HG03558 (cell line): Measurements from ENCODE around the gene MYO1F.
A peak's percentile ranks its signal among the peaks of the same experiment; 100 is the strongest.

ENCODE experiments used
- ATAC-seq: cut with Tn5 transposase; IDR thresholded peaks from one replicate; pipeline ENCODE4 v1.9.1; 2021; ENCODE audit warnings: moderate number of reproducible peaks; ENCODE audit not compliant: unreplicated experiment; ENCODE audit errors: extremely low read depth

Gene MYO1F

DNA sequence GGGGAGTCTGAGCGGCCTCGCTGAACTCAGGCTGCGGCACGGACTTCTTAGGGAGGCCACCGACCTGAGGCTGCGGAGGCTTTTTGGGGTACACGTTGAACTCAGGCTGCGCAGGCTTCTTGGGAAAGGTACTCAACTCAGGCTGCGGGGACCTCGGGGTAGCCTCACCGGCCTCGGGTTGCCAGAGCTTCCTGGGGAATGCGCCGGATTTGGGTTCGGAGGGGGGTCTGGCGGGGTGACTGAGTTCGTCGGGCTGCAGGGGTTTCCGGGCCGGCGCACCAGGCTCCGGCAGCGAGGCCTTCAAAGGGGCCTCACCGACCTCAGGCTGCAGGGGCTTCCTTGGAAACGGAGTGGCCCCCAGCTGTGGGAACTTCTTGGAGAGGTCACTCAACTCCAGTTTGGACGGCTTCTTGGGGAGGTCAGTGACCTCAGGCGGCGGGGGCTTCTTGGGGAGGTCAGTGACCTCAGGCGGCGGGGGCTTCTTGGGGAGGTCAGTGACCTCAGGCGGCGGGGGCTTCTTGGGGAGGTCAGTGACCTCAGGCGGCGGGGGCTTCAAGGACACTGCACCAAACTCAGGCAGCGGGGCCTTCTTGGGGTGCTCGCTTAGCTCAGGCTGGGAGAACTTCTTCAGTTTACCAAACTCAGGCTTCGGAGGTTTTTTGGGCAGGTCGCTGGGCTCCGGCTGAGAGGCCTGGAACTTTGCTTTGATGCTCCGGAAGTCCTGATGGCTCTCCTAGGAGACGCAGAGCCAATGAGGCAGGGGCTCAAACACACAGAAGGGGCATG is 78.0 kb downstream of the MYO1F start:
- no peak for ATAC-seq

DNA sequence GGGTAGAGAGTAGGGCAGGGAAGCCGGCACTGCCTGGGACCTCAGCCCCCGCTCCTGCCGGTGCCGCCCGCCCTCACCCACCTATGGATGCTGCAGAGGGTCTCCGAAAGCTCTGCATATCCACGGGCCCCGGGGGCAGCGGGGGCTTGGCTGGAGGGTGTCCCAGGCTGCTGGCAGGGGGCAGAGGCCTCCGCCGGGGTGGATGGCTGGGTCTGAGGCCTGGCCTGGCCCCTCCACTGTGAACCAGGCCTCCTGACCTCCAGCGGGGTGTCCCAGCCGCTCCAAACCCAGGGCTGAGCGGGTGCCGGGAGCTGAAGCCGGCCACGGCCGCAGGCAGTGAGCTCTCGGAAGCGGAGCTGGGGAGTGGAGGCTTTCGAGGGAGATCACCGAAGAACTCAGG is 78.9 kb downstream of the MYO1F start:
- ATAC-seq: no peak

DNA sequence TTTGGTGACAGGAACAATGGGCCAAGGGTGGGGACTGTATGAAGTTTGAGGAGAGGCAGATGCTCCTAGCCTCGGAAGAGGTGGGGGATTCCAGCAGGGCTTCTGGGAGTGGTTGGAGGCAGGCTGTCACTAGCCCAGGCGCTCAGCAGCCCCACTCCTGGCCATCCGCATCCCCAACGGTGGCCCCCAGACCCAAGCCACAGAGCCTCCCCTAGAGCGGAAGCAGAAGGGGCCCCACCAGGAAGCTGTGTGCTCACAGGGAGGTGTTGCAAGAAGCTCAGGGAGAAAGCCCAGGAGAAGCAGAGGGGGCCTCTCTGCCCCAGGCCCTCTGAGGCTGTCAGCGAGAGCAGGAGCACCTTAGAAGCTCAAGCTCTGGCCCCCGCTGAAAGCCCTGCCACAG is 83.1 kb downstream of the MYO1F start:
- ATAC-seq: no peak

DNA sequence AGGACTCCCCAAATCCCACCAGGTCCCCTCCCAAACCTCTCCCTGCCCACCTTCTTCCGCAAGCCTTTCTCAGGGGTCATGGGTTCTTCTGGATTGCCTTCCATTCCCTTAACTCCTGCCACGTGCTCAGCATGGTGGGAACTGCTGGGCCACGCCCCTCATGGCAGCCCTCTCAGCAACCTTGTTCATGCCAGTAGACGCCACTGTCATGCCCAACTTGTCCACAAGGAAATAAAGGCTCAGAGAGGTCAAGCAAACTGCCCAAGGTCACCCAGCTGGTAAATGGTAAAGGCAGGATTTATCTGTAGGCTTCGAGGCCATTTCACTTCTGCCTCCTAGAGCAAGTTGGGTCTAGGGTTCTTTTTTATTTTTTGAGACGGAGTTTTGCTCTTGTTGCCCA is 85.7 kb downstream of the MYO1F start:
- no peak for ATAC-seq

DNA sequence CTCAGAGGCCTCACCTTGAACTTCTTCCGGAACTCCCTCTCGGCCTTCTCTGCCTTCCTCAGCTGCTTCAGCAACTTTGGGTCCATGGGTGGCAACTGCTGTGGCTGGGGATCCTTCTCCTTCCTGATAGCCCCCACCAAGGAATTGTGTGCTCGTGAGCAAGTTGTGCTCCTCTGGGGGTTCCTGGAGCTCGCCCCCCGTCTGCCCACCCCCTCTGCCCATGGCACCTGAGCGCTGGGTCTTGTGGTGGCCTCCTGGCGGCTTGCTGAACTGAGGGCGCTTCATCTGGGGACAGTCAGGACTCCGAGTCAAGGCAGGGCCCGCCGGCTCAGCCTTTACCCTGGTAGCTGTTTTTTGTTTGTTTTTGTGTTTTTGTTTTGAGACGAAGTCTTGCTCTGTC is 86.4 kb downstream of the MYO1F start:
- ATAC-seq: no peak

DNA sequence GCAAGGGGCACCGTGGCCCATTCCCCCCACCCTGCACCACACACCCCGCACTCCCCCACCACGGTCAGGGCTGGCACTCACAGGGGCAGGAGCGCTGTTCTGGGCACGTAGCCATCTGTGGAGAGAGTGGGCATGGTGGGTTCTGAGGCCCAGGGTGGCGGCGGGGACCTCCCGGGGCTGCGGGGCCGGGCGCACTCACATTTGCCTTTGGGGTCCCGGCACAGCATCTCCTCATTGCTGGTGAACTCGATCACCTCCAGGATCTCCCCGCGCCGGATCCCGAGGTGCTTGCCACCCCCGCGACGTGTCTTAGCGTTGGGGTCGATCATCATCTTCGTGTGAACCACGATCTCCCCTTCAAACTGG is 86.9 kb downstream of the MYO1F start:
- no peak for ATAC-seq

DNA sequence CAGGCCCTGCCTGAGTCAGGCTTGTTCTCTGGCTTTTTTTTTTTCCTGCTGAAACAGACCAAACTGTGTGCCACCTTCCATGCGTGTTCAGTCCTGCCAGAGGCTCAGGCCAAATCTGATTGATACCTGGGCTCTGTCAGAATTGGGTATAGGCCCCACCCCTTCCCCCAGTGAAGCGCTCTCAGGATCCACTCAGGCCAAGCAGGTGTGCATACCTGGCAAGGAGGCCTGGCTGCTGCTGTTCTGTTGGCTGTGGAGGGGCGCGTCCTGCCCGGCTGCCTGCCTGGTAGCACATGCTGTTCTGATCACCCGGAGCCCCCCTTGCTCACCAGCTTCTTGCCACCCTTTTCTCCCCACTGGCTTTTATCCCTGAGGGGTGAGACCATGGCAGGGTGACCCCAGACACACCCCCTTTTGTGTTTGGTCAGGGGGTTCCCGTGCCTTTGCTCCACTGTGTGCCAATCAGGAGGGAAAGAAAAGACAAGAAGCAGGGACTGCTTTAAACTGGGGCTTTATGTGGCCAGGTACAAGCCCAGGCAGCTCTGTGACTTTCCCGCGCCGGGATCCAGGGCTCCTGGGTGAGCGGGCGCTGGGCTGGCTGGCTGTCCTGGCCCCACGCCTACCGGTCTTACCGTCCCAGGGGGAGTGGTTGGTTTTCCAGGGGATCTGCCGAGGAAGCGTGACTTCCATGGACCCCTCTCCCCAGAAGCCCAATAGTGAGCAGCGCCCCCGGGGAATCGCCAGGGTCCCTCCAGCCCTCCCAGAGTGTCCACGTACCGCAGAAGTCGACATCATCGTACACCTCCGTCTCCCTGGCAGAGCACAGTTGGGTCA is 87.5 kb downstream of the MYO1F start:
- no peak for ATAC-seq

DNA sequence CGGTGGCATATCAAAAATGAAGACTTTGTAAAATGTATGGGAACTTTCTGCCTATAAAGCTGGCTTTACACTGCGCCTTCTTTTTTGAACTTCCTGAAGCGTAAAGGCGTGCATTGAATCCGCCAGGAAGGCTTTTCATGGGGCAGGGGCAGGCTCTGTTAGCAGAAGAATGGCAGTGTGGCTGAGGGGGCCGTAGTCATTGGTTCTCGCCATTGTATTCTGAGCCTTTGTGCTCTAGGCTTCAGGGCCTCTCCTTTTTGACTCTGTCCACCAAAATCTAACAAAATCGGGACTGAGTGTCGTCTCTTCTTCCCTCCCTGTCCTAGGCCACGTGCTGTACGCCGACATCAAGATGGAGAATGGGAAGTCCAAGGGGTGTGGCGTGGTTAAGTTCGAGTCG is 88.9 kb downstream of the MYO1F start:
- ATAC-seq: no peak

DNA sequence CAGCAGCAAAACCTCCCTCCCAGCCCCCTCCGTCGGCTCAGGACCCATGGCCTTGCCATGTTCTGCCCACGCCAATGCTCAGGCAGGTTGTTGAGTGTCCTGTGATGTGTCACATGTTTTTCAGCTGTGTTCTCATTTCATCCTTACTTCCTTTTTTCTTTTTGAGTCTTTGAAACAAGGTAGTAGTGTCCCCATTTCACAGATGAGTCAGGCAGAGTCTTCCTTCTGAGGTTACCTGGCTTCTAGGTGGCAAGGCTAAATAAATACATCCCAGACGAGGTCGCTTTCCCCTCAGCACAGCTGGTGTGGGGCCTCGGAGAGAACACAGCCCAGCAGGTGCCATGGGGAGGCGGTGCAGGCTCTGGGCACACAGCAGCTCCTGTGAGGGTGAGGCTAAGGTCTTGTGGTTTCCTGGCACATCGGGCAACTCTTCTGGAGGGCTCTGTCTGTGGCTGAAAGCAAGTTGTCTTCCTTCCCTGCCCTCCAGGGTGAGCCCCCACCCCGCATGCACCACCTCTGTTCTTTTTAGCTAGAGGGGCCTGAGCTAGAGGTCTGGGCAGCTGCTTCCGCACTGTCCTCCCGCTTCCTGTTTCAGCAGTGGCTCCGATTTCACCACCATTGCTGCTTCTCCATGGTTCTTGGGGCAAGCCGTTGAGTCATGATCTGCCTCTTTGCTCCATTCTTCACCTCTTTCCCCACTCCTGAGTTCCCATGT is 89.9 kb downstream of the MYO1F start:
- ATAC-seq: peak; percentile 61

DNA sequence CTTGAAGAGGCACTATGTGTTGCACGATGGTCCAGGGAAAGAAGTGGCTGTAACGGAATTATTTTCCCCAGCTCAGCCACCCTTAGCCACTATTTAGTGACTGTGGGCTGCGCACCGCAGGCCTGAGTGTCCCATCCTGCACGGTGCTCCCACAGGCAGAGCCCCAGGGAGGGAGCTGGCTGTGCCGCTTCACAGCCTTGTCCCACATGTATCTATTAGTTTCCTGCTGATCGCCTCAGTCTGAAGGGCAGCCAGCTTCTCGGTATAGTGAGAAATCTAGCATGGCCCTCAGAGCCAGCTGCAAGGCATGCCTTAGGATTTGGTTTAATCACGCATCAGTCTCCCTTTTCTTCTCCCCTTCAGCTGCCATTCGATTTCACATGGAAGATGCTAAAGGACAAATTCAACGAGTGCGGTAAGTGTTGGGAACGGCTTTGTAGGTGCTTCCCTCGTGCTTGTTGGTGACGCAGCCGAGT is 90.5 kb downstream of the MYO1F start:
- no peak for ATAC-seq

DNA sequence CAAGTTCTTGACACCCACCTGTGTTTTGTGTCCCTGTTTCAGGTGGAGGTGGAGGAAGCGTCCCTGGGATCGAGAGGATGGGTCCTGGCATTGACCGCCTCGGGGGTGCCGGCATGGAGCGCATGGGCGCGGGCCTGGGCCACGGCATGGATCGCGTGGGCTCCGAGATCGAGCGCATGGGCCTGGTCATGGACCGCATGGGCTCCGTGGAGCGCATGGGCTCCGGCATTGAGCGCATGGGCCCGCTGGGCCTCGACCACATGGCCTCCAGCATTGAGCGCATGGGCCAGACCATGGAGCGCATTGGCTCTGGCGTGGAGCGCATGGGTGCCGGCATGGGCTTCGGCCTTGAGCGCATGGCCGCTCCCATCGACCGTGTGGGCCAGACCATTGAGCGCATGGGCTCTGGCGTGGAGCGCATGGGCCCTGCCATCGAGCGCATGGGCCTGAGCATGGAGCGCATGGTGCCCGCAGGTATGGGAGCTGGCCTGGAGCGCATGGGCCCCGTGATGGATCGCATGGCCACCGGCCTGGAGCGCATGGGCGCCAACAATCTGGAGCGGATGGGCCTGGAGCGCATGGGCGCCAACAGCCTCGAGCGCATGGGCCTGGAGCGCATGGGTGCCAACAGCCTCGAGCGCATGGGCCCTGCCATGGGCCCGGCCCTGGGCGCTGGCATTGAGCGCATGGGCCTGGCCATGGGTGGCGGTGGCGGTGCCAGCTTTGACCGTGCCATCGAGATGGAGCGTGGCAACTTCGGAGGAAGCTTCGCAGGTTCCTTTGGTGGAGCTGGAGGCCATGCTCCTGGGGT is 91.5 kb downstream of the MYO1F start:
- no peak for ATAC-seq

DNA sequence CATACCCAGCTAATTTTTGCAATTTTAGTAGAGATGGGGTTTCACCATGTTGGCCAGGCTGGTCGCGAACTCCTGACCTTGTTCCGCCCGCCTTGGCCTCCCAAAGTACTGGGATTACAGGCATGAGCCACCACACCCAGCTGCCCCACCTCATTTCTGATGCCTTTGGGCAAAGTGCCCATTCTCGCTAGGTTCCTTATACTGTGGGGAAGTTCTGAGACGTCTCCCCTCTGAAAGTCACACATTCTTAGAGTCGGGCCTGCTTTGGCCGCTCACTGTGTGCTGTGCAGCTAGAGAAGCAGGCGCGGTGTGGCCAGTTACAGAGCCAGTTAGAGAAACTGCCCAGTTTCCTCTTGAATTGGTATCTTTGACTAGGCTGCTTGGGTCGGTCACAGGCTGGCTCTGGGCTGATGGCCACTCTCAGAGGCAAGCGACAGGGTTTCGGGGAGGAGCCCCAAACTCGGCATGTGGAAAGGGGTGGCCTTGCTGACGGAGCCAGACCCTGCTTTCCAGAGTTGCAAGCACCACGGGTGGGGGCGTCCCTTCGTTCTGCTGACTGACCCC is 92.8 kb downstream of the MYO1F start:
- no peak for ATAC-seq

DNA sequence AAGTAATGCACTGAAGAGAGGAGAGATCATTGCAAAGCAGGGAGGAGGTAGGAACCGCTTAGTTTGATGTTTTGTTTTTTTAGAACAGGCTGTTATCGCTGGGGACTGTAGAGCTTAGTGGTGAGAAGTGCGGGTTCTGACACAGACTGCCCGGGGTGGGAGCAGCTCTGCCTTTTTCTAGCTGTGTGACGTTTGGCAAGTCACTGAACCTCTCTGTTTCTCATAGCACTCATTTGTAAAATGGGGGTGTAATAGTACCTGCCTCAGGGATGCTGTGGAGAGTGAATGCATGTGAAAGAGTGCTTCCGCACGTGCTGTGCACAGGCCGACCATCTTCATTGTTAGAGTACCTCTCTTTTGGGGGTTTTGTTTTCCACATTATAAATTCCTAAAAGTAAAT is 94.1 kb downstream of the MYO1F start:
- ATAC-seq: no peak

DNA sequence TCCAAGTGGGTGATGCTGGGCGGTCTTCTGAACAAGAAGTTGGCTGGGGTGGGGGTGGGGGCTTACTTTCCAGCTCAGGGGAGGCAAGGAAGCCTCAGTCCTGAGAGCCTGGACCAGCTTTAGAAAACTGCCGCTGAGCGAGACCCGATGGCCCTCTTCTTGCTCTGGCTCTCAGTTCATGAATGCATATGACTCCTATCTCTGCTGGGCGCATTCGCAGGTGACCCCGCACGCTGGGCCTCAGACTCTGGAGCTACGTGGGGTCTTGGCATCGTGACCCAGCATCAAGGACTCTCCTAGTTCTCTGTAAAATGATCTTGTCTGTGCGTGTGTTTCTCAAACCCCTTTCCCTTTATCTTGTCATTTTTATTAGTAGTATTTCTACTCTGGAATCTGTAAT is 94.5 kb downstream of the MYO1F start:
- ATAC-seq: no peak

DNA sequence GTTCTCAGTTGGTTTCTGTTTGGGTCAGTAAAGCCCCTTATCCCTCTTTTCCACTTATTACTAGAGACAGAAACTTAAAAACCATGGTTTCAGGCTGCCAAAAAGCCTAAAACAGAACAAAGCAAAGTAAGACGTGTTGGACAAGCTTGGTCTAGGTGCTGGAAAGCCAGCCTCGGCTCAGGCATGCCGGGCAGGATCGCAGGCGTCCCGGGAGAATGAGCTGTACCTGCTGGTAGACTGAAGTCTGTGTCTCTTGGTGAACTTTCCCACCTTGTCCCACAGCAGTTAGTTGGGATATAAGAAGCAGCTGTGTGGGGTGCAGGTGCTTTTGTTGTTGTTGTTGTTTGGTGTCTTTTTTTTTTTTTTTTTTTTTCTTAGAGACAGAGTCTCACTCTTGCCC is 95.6 kb downstream of the MYO1F start:
- no peak for ATAC-seq

DNA sequence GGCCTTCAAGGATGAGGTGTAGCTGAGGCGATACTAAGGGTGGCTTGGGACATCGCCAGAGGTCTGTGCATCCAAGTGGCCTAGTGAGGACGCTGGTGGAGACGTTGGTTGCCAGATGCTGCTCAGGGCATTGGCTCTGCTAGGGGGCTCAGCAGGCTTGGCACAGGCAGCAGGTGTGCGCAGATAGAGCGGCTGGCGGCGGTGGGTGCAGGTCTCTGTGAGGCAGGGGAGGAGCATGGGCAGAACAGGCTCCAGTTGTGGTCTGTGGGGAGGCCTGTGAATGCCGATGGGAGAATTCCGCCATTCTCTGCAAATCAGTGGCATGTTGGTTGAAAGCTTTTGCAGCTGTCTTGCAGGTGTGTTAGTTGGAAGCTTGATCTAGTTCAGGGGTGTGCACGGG is 96.0 kb downstream of the MYO1F start:
- ATAC-seq: no peak

DNA sequence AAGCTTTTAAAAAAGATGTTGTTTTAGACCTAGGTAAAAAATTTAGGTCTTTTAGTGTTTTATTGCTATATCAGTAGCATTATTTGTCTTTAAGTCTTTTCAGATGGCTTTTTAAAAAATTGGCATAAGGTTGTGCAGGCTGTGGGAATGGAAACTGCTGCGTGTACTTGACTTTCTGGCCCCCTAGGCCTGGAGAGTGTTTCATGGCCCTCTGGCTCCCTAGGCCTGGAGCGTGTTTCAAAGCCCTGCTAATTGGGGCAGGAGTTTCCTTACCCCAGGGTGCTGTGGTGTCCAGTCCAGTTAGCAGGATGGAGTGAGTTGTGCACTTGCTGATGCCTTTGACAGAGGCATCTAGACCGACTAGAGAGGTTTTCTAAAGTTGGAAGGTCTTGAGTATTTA is 98.6 kb downstream of the MYO1F start:
- no peak for ATAC-seq

DNA sequence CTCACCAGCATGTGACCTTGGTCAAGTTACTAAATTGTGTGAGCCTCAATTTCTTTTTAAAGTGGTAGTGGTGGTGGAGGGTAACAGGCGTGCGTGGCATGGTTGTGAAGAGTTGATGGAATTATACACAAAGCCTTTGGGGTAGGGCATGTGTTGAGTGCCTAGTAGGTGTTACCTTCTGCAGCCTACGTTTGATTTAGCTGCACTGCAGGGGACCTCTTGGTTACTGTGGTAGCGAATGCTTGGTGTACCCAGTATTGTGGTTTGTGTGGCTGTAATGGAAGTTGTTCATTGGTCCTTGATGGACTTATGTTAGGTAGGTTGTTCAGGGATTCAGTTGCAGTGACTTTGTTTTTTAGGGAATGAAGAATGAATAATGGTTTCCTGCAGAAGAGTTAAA is 99.4 kb downstream of the MYO1F start:
- no peak for ATAC-seq

DNA sequence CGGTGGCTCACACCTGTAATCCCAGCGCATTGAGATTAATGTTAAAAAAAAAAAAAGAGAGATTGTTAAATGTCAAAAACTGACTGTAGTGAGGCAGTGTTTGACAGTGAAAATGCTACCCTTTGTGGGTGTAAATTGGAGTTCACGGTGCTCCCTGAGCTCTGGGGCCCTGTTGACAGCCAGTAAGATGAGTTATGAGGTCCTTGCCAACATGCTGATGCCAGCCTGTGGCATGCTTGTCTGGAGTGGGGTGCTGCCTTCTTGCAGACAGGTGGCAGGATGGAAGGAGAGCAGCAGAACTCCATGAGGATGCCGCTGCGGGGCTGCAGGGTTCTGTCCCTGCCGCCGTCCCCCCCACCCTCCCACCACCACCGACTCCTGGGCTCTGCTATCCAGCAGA is 100.7 kb downstream of the MYO1F start:
- no peak for ATAC-seq

DNA sequence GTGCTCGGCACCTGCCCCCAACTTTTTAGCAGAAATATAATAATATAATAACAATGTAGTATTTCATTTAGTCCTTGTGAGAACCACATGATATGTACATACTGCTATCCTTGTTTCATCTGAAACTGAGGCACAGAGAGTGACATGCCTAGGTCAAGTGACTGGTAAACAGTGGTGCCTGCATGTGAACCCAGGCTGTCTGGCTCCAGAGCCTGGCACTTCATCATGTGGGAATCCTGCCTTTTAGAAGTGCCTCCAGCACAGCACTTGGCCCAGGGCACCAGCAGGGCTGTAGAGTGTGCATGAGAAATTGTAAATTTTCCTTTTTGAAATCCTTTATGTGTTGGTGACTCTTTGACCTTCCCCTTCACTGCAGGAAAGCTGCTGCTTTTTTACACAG is 102.2 kb downstream of the MYO1F start:
- ATAC-seq: no peak
